NT2/D1 (cell line): Measurements from ENCODE around the gene OR51E1.

Experiments
- DNase-seq: peaks from one replicate; pipeline ENCODE4 v3.0.0-alpha.2; 2011; ENCODE audit warnings: low read depth, low spot score
- H3K27me3 ChIP-seq: 2 replicates; pipeline ENCODE4 v1.6.0; 2011; ENCODE audit warnings: mild to moderate bottlenecking; ENCODE audit not compliant: insufficient read length, insufficient read depth
- H3K36me3 ChIP-seq: 2 replicates; pipeline ENCODE4 v1.6.1; 2011; ENCODE audit warnings: mild to moderate bottlenecking, low read length, mixed read lengths; ENCODE audit not compliant: insufficient read depth, insufficient read length
- H3K4me1 ChIP-seq: 2 replicates; pipeline ENCODE4 v1.5.1; 2011; ENCODE audit not compliant: insufficient read depth, insufficient read length
- H3K4me3 ChIP-seq: 2 replicates; pipeline ENCODE4 v1.5.1; 2011; ENCODE audit warnings: low read depth; ENCODE audit not compliant: insufficient read length
- H3K9ac ChIP-seq: 2 replicates; pipeline ENCODE4 v1.6.0; 2011; ENCODE audit warnings: low read depth; ENCODE audit not compliant: insufficient read length
- H3K9me3 ChIP-seq: 2 replicates; pipeline ENCODE4 v1.5.1; 2011; ENCODE audit warnings: mild to moderate bottlenecking, low read length; ENCODE audit not compliant: insufficient read depth
- SUZ12 ChIP-seq: IDR thresholded peaks from 2 replicates; pipeline ENCODE4 v1.6.1; 2011; ENCODE audit not compliant: insufficient read length, insufficient read depth; ENCODE audit errors: extremely low read depth
- YY1 ChIP-seq: IDR thresholded peaks from 2 replicates; pipeline ENCODE4 v1.6.1; 2011; ENCODE audit not compliant: insufficient read length, insufficient read depth
- ZNF274 ChIP-seq: IDR thresholded peaks from 2 replicates; pipeline ENCODE4 v1.6.1; 2011; ENCODE audit warnings: mild to moderate bottlenecking, low read depth, low read length

OR51E1 gene

DNA sequence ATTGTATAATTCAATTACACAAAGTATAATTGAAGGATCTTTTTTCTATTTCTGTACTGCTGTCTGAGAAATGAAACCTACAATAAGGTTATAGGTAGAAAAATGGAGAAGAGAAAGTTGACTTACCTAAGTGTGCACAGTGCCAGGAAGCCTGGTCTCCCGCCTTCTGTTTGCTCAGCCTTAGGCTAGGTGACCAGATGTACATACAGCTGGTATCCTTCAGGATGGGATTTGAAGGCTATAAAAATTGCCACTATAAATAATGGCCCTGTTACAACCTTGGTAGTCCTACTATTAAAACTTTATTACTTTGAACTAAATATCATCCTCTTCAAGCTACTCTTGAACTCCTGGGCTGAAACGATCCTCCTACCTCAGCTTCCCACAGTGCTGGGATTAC is 34.2 kb downstream of the OR51E1 start:
- Histone ChIP-seq H3K36me3 (no peaks in the 10 kb centered on the region), H3K9ac (no peak overlapping the region), H3K9me3 (no peaks in the 10 kb centered on the region), H3K4me3 (no peak overlapping the region), H3K4me1 (no peaks in the 10 kb centered on the region), H3K27me3 (no peaks in the 10 kb centered on the region)
- no peak for DNase-seq
- TF ChIP-seq SUZ12 (no peak), ZNF274 (no peak), YY1 (no peak)

DNA sequence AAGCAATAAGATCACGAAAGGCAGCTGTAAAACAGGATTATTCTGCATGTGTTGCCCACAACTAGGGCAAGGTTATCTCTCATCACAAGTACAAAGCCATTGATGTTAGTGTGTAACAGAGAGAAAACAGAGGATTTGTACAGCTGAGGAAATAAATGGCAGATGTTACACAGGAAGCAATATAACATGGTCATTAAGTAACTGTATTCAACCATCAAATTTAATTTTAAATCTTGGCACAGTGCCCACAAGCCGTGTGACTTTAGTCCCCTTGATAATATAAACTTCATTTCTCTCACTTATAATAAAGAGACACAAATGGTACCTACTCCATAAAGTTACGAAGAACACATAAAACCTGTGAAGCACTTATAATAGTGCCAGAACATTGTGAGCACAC is 36.6 kb downstream of the OR51E1 start:
- Histone ChIP-seq H3K4me1 (no peaks in the 10 kb centered on the region), H3K9ac (no peak overlapping the region), H3K9me3 (no peaks in the 10 kb centered on the region), H3K36me3 (no peaks in the 10 kb centered on the region), H3K27me3 (no peaks in the 10 kb centered on the region), H3K4me3 (no peak overlapping the region)
- no peak for DNase-seq
- TF ChIP-seq YY1 (no peak), ZNF274 (no peak), SUZ12 (no peak)

DNA sequence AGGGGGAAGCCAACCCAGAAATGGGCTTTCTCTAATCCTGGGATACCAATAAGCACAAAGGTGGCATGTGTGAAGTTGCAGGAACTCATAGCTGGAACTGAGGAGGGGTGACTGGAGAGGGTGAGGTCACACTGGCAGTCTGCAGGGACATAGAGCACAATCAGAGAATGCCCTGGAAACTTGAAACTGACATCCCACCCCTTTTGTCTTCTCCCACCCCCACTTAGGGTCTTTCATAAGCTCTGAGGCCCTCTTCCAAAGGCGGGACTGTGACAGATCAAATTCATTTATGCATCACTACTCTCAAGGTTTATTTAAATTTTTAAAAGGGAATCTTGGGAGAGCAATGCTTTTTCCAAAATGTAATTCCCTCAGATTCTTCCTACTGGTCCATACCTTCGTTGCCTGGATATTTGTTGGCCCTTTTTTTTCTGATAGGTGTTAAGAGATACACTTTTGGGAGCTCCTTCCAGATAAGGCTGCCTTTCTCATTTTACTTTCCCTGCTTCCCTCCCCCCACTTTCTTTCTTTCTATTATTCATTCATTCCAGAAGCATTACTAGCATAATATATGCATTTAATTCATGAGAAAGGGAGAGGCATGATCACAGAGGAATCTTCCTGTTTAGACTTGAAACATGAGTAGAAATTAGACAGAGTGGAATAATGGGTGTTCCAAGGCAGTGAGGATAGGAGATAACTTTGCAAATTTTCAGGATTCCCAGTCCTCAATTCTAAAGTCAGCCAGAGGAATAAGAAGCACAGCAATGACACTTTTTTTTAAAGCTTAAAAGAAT is 39.0 kb downstream of the OR51E1 start:
- H3K4me3 ChIP-seq = no peak overlapping the region
- TF ChIP-seq YY1 = no peak
- TF ChIP-seq SUZ12 = no peak
- no peak for TF ChIP-seq ZNF274

DNA sequence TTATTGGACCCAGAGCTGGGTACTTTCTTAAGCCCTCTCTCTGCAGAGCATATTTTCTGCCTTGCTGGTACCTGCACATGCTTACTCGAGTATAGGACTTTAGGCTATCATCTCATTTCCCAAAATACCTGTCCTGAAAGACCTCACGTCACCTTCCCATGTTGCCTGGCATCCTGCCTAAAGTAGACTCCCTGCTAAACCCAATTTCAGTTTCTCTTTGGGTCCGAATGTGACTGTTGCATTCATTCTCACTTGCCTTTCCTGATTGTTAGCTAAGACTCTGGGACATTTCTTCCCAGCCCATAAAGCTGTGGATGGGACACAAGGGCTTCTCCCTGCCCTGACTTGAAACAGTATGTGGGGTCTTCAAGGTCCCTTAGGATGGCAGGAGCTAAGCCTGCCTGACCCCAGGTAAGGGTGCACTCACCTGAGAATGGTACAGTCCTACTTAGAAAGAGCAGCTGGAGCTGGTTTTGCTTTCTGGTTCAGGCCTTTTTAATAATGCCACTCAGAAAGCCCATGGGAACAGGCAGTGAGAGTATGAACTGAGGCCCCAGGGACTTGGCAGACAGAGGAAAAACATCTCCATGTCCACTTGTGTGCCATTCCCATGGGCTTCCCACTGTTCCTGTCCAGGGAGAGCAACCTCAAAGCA is 41.0 kb downstream of the OR51E1 start:
- no peak overlapping the region for H3K4me3 ChIP-seq
- no peaks in the 10 kb centered on the region for H3K27me3 ChIP-seq

More for the DNA sequence above, 39.0 kb downstream of the OR51E1 start:
- Histone ChIP-seq H3K36me3 (no peaks in the 10 kb centered on the region), H3K27me3 (no peaks in the 10 kb centered on the region), H3K9me3 (no peaks in the 10 kb centered on the region), H3K9ac (no peak overlapping the region), H3K4me1 (no peaks in the 10 kb centered on the region)
- DNase-seq = no peak

DNA sequence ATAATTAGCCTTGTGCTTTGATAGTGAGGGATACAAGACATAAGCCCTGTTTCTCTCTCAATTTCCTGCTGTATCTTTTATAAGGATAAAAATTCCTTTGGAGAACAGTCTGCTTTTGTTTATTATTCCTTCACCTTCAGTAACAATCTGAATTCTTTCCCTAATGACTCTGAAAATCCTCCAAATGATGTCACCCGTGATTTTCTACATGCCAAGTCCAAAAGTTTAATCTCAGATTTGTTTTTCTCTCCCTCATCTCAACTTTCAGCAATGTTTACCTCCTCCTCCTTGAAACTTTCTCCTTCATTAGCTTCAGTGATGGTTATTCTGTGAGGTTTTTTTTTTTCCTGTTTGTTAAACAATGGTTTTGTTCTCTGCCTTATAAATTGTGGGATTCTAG is 51.7 kb downstream of the OR51E1 start:
- no peak overlapping the region for H3K4me3 ChIP-seq
- no peak overlapping the region for H3K9ac ChIP-seq
- DNase-seq = no peak
- TF ChIP-seq SUZ12 (no peak), YY1 (no peak), ZNF274 (no peak)
- H3K27me3 ChIP-seq = no peaks in the 10 kb centered on the region
- H3K36me3 ChIP-seq = no peaks in the 10 kb centered on the region
- no peaks in the 10 kb centered on the region for H3K4me1 ChIP-seq
- H3K9me3 ChIP-seq = no peaks in the 10 kb centered on the region

More for the DNA sequence above, 41.0 kb downstream of the OR51E1 start:
- Histone ChIP-seq H3K4me1 (no peaks in the 10 kb centered on the region), H3K36me3 (no peaks in the 10 kb centered on the region), H3K9me3 (no peaks in the 10 kb centered on the region), H3K9ac (no peak overlapping the region)
- no peak for DNase-seq
- TF ChIP-seq SUZ12 (no peak), YY1 (no peak), ZNF274 (no peak)

DNA sequence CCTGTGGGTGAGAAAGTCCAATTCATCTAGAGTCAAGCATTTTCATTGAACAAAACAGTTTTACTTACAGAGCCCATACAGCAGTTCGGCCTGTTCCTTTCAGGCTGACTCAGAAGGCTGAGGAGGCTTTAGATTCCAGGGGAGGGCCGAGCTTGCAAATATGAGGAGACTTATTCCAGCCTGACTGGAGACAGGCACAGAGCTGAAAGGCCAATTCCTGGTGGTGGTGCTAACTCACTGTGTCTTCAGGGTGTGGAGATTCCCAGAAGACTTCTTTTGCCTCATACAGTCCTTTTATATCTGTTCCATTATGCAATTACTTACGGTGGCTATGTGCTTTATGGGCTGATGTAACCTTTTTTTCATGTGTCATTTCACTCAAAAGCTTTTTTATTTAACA is 53.8 kb downstream of the OR51E1 start, which contains the start of gene OR51E2:
OR51E2 (minus strand) TSS at position 269 of the 400 bp plus-strand sequence. CDS start 15,142 bp downstream, outside the sequence.
- Histone ChIP-seq H3K9me3 (no peaks in the 10 kb centered on the region), H3K27me3 (no peaks in the 10 kb centered on the region), H3K9ac (no peak within 1 kb of the TSS), H3K4me3 (no peak within 1 kb of the TSS), H3K4me1 (no peaks in the 10 kb centered on the region), H3K36me3 (no peaks in the 10 kb centered on the region)
- no peak for TF ChIP-seq SUZ12
- no peak for DNase-seq

DNA sequence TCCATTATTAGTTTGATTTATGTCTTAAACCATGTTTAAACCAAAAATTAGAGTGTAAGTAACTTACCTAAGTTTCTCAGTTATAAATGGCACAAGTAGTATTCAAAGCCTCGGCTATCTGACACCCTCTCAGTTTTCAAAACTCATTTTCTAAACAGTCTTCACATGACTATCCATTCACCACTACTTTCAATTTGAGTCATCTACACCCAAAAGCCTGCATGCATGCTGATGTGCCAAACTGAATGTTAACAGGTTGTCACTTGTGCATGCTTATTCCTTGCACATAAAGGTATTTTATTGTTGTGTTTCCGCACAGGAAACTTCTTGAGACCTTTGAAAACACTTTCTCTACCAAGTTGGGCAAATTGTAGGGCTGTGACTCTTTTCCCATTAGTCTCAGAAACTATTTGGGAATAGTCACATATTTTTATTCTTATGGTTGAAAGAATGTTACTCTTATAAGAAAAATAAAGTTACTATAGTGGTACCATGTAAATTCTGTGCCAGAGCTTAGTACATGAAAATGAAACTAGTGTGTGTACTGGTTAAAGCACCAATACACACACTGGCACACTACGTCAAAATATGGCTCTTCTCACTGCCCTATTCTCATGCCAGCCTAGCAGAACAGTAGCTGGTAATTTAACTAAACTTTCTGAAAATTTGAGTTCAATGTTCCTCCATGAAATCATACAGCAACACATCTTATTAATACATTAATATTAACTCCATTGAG is 56.1 kb downstream of the OR51E1 start:
- Histone ChIP-seq H3K36me3 (no peaks in the 10 kb centered on the region), H3K4me1 (no peaks in the 10 kb centered on the region), H3K9ac (no peak overlapping the region), H3K4me3 (no peak overlapping the region), H3K27me3 (no peaks in the 10 kb centered on the region), H3K9me3 (no peaks in the 10 kb centered on the region)
- no peak for TF ChIP-seq YY1
- TF ChIP-seq SUZ12 = no peak
- TF ChIP-seq ZNF274 = no peak
- DNase-seq = no peak
